Activated CD8-positive, alpha-beta T cell treated with anti-CD3 and anti-CD28 coated beads for 36 hours (primary cell): ENCODE measurements around the gene IQSEC3. TPM values are rescaled to one million over a fixed set of nuclear protein-coding genes. Genes with fewer than 3 reads are reported as not detected.

Source experiments
- ATAC-seq: fragments of 200-7000 bp; cut with Tn5 transposase; one replicate; pipeline ENCODE4 v1.10.0; 2021; ENCODE audit warnings: mild to moderate bottlenecking, moderate library complexity
- CTCF ChIA-PET: fragments of 350-600 bp; sonication (Branson Sonifier 250); formaldehyde crosslinking; loops from one replicate; lab custom pipeline; 2021; ENCODE audit warnings: antibody characterized with exemption; lab: Charles Lee
- POLR2A ChIA-PET: fragments of 350-600 bp; sonication (Branson Sonifier 250); formaldehyde crosslinking; loops from one replicate; lab custom pipeline; 2021; ENCODE audit warnings: antibody characterized with exemption; lab: Charles Lee
- DNase-seq: peaks from one replicate; pipeline ENCODE4 v3.0.0-alpha.2; 2020
- H3K27ac Mint-ChIP-seq: one replicate; pipeline ENCODE4 v1.8.0; 2021; ENCODE audit warnings: mild to moderate bottlenecking, mixed read lengths
- H3K27me3 Mint-ChIP-seq: one replicate; pipeline ENCODE4 v1.8.0; 2021; ENCODE audit warnings: mixed read lengths
- H3K36me3 Mint-ChIP-seq: one replicate; pipeline ENCODE4 v1.8.0; 2021; ENCODE audit warnings: low read depth, mixed read lengths
- H3K4me1 Mint-ChIP-seq: one replicate; pipeline ENCODE4 v1.8.0; 2021; ENCODE audit warnings: low read depth, mixed read lengths
- H3K4me3 Mint-ChIP-seq: one replicate; pipeline ENCODE4 v1.8.0; 2021; ENCODE audit warnings: mild to moderate bottlenecking, moderate library complexity, mixed read lengths
- H3K9me3 Mint-ChIP-seq: one replicate; pipeline ENCODE4 v1.8.0; 2021; ENCODE audit warnings: mixed read lengths
- CTCF ChIP-seq: fragments of 200-600 bp; IDR thresholded peaks from one replicate; pipeline ENCODE4 v1.8.0; 2022; ENCODE audit warnings: antibody characterized with exemption, mild to moderate bottlenecking
- intact Hi-C: fragments of 100-400 bp; cut with micrococcal nuclease; formaldehyde crosslinking; loops from one replicate; pipeline ENCODE4 v1.10.0; 2022
- total RNA-seq, 2 experiments: library from RNA; stranded (reverse); gene quantifications; one replicate each; pipeline ENCODE4 v1.2.3, GENCODE V29; 2021

Gene IQSEC3
- total RNA-seq, 2 experiments from 2014 or later: 2.5 to 2.7 TPM

GRCh38 chr12:138171-138897 lies 71.8 kb downstream of the IQSEC3 start:
- peaks cover 8% of the 10 kb centered on the region for H3K4me1 Mint-ChIP-seq
- H3K4me3 Mint-ChIP-seq: peak overlapping the region; percentile 74

GRCh38 chr12:138898-139534 lies 72.4 kb downstream of the IQSEC3 start:
- peak overlapping the region; percentile 63 for H3K27ac Mint-ChIP-seq
- no peaks in the 10 kb centered on the region for H3K9me3 Mint-ChIP-seq

More at GRCh38 chr12:138171-138897, 71.8 kb downstream of the IQSEC3 start:
- POLR2A ChIA-PET: no interaction called here
- Mint-ChIP-seq H3K36me3 (no peaks in the 10 kb centered on the region), H3K9me3 (no peaks in the 10 kb centered on the region), H3K27ac (peak overlapping the region; percentile 63), H3K27me3 (peaks cover 10% of the 10 kb centered on the region)
- CTCF ChIA-PET: no interaction called here
- no peak for TF ChIP-seq CTCF
- no peak for ATAC-seq
- no peak for DNase-seq
- intact Hi-C loops: no loop called here

GRCh38 chr12:139585-139984 lies 73.0 kb downstream of the IQSEC3 start:
- Mint-ChIP-seq H3K36me3 (no peaks in the 10 kb centered on the region), H3K27me3 (peaks cover 10% of the 10 kb centered on the region), H3K4me3 (peak overlapping the region; percentile 74), H3K4me1 (peaks cover 12% of the 10 kb centered on the region), H3K27ac (no peak overlapping the region), H3K9me3 (no peaks in the 10 kb centered on the region)
- intact Hi-C loops: no loop called here
- CTCF ChIA-PET: interaction anchor here (1.0 kb wide), 1 partner anchor 14 kb away, joined by 4 read pairs; no protein-coding TSS in a partner anchor
- no peak for TF ChIP-seq CTCF
- DNase-seq (no peak), ATAC-seq (no peak)
- POLR2A ChIA-PET: no interaction called here

More at GRCh38 chr12:138898-139534, 72.4 kb downstream of the IQSEC3 start:
- H3K27me3 Mint-ChIP-seq: peaks cover 10% of the 10 kb centered on the region
- intact Hi-C loops: no loop called here
- TF ChIP-seq CTCF: no peak
- peaks cover 8% of the 10 kb centered on the region for H3K4me1 Mint-ChIP-seq
- DNase-seq (peak; percentile 72), ATAC-seq (peak; percentile 75)
- ChIA-PET CTCF (interaction anchor here (1.0 kb wide), 1 partner anchor 14 kb away, joined by 4 read pairs; no protein-coding TSS in a partner anchor), POLR2A (no interaction called here)
- H3K4me3 Mint-ChIP-seq: peak overlapping the region; percentile 74
- no peaks in the 10 kb centered on the region for H3K36me3 Mint-ChIP-seq

- H3K4me3 Mint-ChIP-seq: peak overlapping the region; percentile 74
- no peak for TF ChIP-seq CTCF
- ATAC-seq (no peak), DNase-seq (no peak)
- ChIA-PET POLR2A (no interaction called here), CTCF (interaction anchor here (1.0 kb wide), 1 partner anchor 13 kb away, joined by 4 read pairs; no protein-coding TSS in a partner anchor)
- no peaks in the 10 kb centered on the region for H3K9me3 Mint-ChIP-seq
- H3K4me1 Mint-ChIP-seq: peaks cover 12% of the 10 kb centered on the region
- no peak overlapping the region for H3K27ac Mint-ChIP-seq
- peaks cover 10% of the 10 kb centered on the region for H3K27me3 Mint-ChIP-seq
- intact Hi-C loops: no loop called here
- H3K36me3 Mint-ChIP-seq: no peaks in the 10 kb centered on the region
Measured at GRCh38 chr12:140162-140561, 73.6 kb downstream of the IQSEC3 start.
